ENCODE data around the gene TST. TPM values are rescaled to one million over a fixed set of nuclear protein-coding genes. Genes with fewer than 3 reads are reported as not detected.

The TST gene
- total RNA-seq, 4 donors from 2014 or later: 47.9 to 114 (median 62.5) TPM

- no peak for DNase-seq (ENCODE audit: low spot score in 2 of 2)
- intact Hi-C loops (cut with DNase I; ENCODE audit: low total_unique reads): no loop called here
- no peak for TF ChIP-seq POLR2A (IDR thresholded peaks at IDR 0.05)
- WGBS, 2 donors: 94% methylated on average over 70 to 71 of the region's 71 CpGs
- H3K4me3 ChIP-seq (ENCODE audit: low read depth, poor library complexity, severe bottlenecking): no peak overlapping the region
Measured at GRCh38 chr22:37024339-37025157, 5.3 kb upstream of the TST start.

GRCh38 chr22:37023743-37024338 is 4.6 kb upstream of the TST start:
- intact Hi-C loops (cut with DNase I; ENCODE audit: low total_unique reads): no loop called here
- no peak for DNase-seq (ENCODE audit: low spot score in 2 of 2)
- H3K4me3 ChIP-seq (ENCODE audit: low read depth, poor library complexity, severe bottlenecking): no peak overlapping the region
- WGBS, 2 donors: 95 to 96% methylated on average over 34 of the region's 34 CpGs
- TF ChIP-seq CTCF (IDR thresholded peaks at IDR 0.05) (no peak), POLR2A (IDR thresholded peaks at IDR 0.05) (no peak)

GRCh38 chr22:37022483-37023337 is 3.5 kb upstream of the TST start:
- no peak for TF ChIP-seq CTCF (IDR thresholded peaks at IDR 0.05)
- no peak overlapping the region for H3K4me3 ChIP-seq (ENCODE audit: low read depth, poor library complexity, severe bottlenecking)
- intact Hi-C loops (cut with DNase I; ENCODE audit: low total_unique reads): no loop called here
- DNase-seq (ENCODE audit: low spot score in 2 of 2): no peak
- WGBS, 2 donors: 78 to 79% methylated on average over 16 of the region's 16 CpGs

GRCh38 chr22:37021710-37022482 is 2.6 kb upstream of the TST start:
- 58 to 59% methylated on average over 13 of the region's 13 CpGs for WGBS, 2 donors
- TF ChIP-seq POLR2A (IDR thresholded peaks at IDR 0.05): no peak
- no peak for TF ChIP-seq CTCF (IDR thresholded peaks at IDR 0.05)
- H3K4me3 ChIP-seq (ENCODE audit: low read depth, poor library complexity, severe bottlenecking): no peak overlapping the region
- no peak for DNase-seq (ENCODE audit: low spot score in 2 of 2)
- intact Hi-C loops (cut with DNase I; ENCODE audit: low total_unique reads): no loop called here

- no peak for TF ChIP-seq POLR2A (IDR thresholded peaks at IDR 0.05)
- TF ChIP-seq CTCF (IDR thresholded peaks at IDR 0.05): no peak
- WGBS, 2 donors: 75 to 81% methylated on average over 5 of the region's 5 CpGs
- DNase-seq (ENCODE audit: low spot score in 2 of 2): no peak
- intact Hi-C loops (cut with DNase I; ENCODE audit: low total_unique reads): no loop called here
- no peak overlapping the region for H3K4me3 ChIP-seq (ENCODE audit: low read depth, poor library complexity, severe bottlenecking)
Measured at GRCh38 chr22:37021041-37021440, 1.8 kb upstream of the TST start.
